K562 (cell line): ENCODE data around the gene SYT17. TPM values are rescaled to one million over a fixed set of nuclear protein-coding genes. Genes with fewer than 3 reads are reported as not detected.

Experiments
- ATAC-seq: fragments of 200-7000 bp; cut with Tn5 transposase; 3 replicates; pipeline ENCODE4 v1.9.1; 2020; ENCODE audit warnings: moderate library complexity
- BruUV-seq: library from RNA; stranded (reverse); fragments of 400-500 nt; replicated peaks from 2 replicates; lab custom pipeline; 2021; lab: Mats Ljungman, UMichigan
- CTCF ChIA-PET: fragments of 300-600 bp; formaldehyde crosslinking; extraction: SDS; loops from one replicate; lab custom pipeline; 2021; ENCODE audit warnings: low intra/inter-chr PET ratio; lab: Yijun Ruan, JAX
- POLR2A ChIA-PET: fragments of 300-600, 350-650 bp; sonication (Branson Sonifier 250); formaldehyde crosslinking; extraction: SDS; loops from one replicate; lab custom pipeline; 2021; ENCODE audit warnings: antibody characterized with exemption, inconsistent platforms; lab: Yijun Ruan, JAX
- DNase-seq, 4 experiments: peaks; one replicate each; pipeline versions ENCODE4 v3.0.0 to v3.0.0-alpha.2; 2011 to 2018; ENCODE audit warnings: low spot score in 3 of 4, mixed read lengths in 3 of 4; ENCODE audit errors: extremely low read depth in 1 of 4
- FAIRE-seq: peaks from 2 replicates; lab custom pipeline; 2011; peaks lifted over from hg19 to GRCh38; lab: Jason Lieb, UNC
- H2AFZ ChIP-seq: 2 replicates; pipeline ENCODE4 v1.6.0; 2011; ENCODE audit warnings: low read depth, low read length, control low read depth, inconsistent platforms
- H3K27ac ChIP-seq: fragments of 200-600 bp; 3 replicates; pipeline ENCODE4 v1.8.0; 2011; ENCODE audit warnings: low read depth, mild to moderate bottlenecking, control low read depth, inconsistent platforms, low read length, moderate library complexity, mixed read lengths; ENCODE audit errors: extremely low read depth
- H3K27me3 ChIP-seq, 2 experiments: fragments of 300-600 bp in 1 of 2; 2 replicates in 1 of 2; 3 replicates in 1 of 2; pipeline versions ENCODE4 v1.6.0 to v1.8.0; 2011; ENCODE audit warnings: inconsistent platforms in 2 of 2, low read length in 2 of 2, mild to moderate bottlenecking in 1 of 2, mixed read lengths in 1 of 2, moderate library complexity in 1 of 2; ENCODE audit not compliant: control insufficient read depth in 2 of 2, insufficient read depth in 2 of 2
- H3K36me3 ChIP-seq: fragments of 300-600 bp; 3 replicates; pipeline ENCODE4 v1.8.0; 2011; ENCODE audit warnings: mild to moderate bottlenecking, low read length, inconsistent platforms; ENCODE audit not compliant: control insufficient read depth, insufficient read depth
- H3K4me1 ChIP-seq, 2 experiments: fragments of 200-600 bp in 1 of 2; replicated peaks in 1 of 2; 2 replicates in 1 of 2; 3 replicates in 1 of 2; pipeline versions ENCODE4 v1.5.1 to v1.8.0; 2011; ENCODE audit warnings: inconsistent platforms in 2 of 2, low read length in 2 of 2, mild to moderate bottlenecking in 1 of 2, mixed read lengths in 1 of 2, moderate library complexity in 1 of 2; ENCODE audit not compliant: control insufficient read depth in 2 of 2, insufficient read depth in 2 of 2
- H3K4me2 ChIP-seq: 2 replicates; pipeline ENCODE4 v1.6.1; 2011; ENCODE audit warnings: low read length, control low read depth, inconsistent platforms, mixed read lengths; ENCODE audit not compliant: insufficient read depth
- H3K4me3 ChIP-seq: fragments of 200-600 bp; sonication (generic), shearing (Covaris generic); 2 replicates; pipeline ENCODE4 v1.5.1; 2016; ENCODE audit warnings: control low read depth, inconsistent platforms
- H3K79me2 ChIP-seq: fragments of 200-600 bp; 3 replicates; pipeline ENCODE4 v1.8.0; 2011; ENCODE audit warnings: low read length, inconsistent platforms; ENCODE audit not compliant: control insufficient read depth, insufficient read depth
- H3K9ac ChIP-seq, 2 experiments: 2 replicates each; pipeline versions ENCODE4 v1.6.0 to v1.6.1; 2011; ENCODE audit warnings: low read depth in 2 of 2, low read length in 2 of 2, control low read depth in 1 of 2, inconsistent platforms in 1 of 2, mild to moderate bottlenecking in 1 of 2, mixed read lengths in 1 of 2; ENCODE audit not compliant: insufficient read depth in 1 of 2
- H3K9me1 ChIP-seq: one replicate; pipeline ENCODE4 v1.6.0; 2011; ENCODE audit warnings: inconsistent platforms, mild to moderate bottlenecking, low read length, moderate library complexity; ENCODE audit not compliant: control insufficient read depth, insufficient read depth
- H3K9me3 ChIP-seq: replicated peaks from 2 replicates; pipeline ENCODE4 v1.5.1; 2011; ENCODE audit warnings: low read depth, low read length, inconsistent platforms; ENCODE audit not compliant: control insufficient read depth, insufficient read depth
- H4K20me1 ChIP-seq: replicated peaks from 2 replicates; pipeline ENCODE4 v1.6.1; 2011; ENCODE audit warnings: low read length, inconsistent platforms, mixed read lengths; ENCODE audit not compliant: control insufficient read depth, insufficient read depth
- DPF2 ChIP-seq: fragments of 450-650 bp; IDR thresholded peaks from 2 replicates; pipeline ENCODE4 v1.6.1; 2016
- HMG20B ChIP-seq: fragments of 250-450 bp; sonication (Bioruptor Pico); IDR thresholded peaks from 2 replicates; pipeline ENCODE4 v1.5.0; 2021; ENCODE audit warnings: mild to moderate bottlenecking
- HMGN3 ChIP-seq: IDR thresholded peaks from 2 replicates; pipeline ENCODE4 v1.6.1; 2011; ENCODE audit warnings: borderline replicate concordance, low read depth, mild to moderate bottlenecking, mixed read lengths, low read length; ENCODE audit not compliant: insufficient read length; ENCODE audit errors: extremely low read depth
- HSF4 ChIP-seq: fragments of 250-450 bp; sonication (Bioruptor Pico); IDR thresholded peaks from 2 replicates; pipeline ENCODE4 v2.1.2; 2022; ENCODE audit warnings: mild to moderate bottlenecking, moderate library complexity, borderline replicate concordance
- SETDB1 ChIP-seq: IDR thresholded peaks from one replicate; pipeline ENCODE4 v1.6.1; 2012; ENCODE audit warnings: low read length, control low read depth, inconsistent platforms
- ZNF124 ChIP-seq: sonication (generic); formaldehyde crosslinking; IDR thresholded peaks from 2 replicates; pipeline ENCODE4 v1.8.1; 2022; ENCODE audit warnings: missing genetic modification reagents
- ZNF274 ChIP-seq: IDR thresholded peaks from 2 replicates; pipeline ENCODE4 v1.6.1; 2011; ENCODE audit warnings: low read depth, mild to moderate bottlenecking, low read length, moderate library complexity, borderline replicate concordance
- ZNF584 ChIP-seq: fragments of 200-800 bp; sonication (Bioruptor generic); IDR thresholded peaks from 2 replicates; pipeline ENCODE4 v1.6.1; 2016; ENCODE audit warnings: low read depth, mild to moderate bottlenecking, missing genetic modification characterization, missing compliant biosample characterization
- WGBS: fragments of 100-300 bp; shearing (Covaris generic); methylation state at CpG from one replicate; pipeline ENCODE4 v1.1.6; 2016; ENCODE audit warnings: low coverage, mixed read lengths; ENCODE audit not compliant: insufficient coverage; ENCODE audit errors: missing lambda C conversion rate; 5-methylcytosine and 5-hydroxymethylcytosine counted together
- in situ Hi-C: fragments of 300-500 bp; cut with MboI; formaldehyde crosslinking; loops from 4 replicates; pipeline ENCODE4 v1.15.0; 2018; ENCODE audit warnings: inconsistent platforms, mixed read lengths
- intact Hi-C: fragments of 100-400 bp; cut with micrococcal nuclease; formaldehyde crosslinking; loops from 2 replicates; pipeline ENCODE4 v1.14.2; 2022
- polyA plus RNA-seq, 8 experiments: library from polyadenylated mRNA; depleted of rRNA in 4 of 8; stranded (reverse) in 5 of 8; unstranded in 3 of 8; fragments of >200 nt; fragmentation: Nextera tagmentation in 2 of 8; fragmentation: Illumina TruSeq in 1 of 8; extraction: Ambion mirVana in 2 of 8; extraction: Trizol in 1 of 8; gene quantifications; 2 replicates each; pipeline versions ENCODE4 v1.2.1 to v1.2.3, GENCODE V29; 2011 to 2014; ENCODE audit warnings: inconsistent platforms in 1 of 8, missing spikeins in 1 of 8
- total RNA-seq, 7 experiments: library from RNA; depleted of rRNA in 6 of 7; stranded (reverse); fragments of >200 nt in 6 of 7; fragmentation: Illumina TruSeq in 2 of 7; extraction: Trizol in 2 of 7; gene quantifications; 2 replicates each; pipeline versions ENCODE4 v1.2.1 to v1.2.3, GENCODE V29; 2011 to 2021; ENCODE audit warnings: low replicate concordance in 1 of 7
- TF ChIP-seq, protein P1 (sequence below): fragments of 450-650 bp; IDR thresholded peaks from 2 replicates; pipeline ENCODE4 v1.6.1; 2016; ENCODE audit warnings: low read depth
- TF ChIP-seq, protein P2 (sequence below), 2 experiments: IDR thresholded peaks; 2 replicates each; pipeline ENCODE4 v1.6.1; 2011; ENCODE audit warnings: borderline replicate concordance in 1 of 2, control low read depth in 1 of 2, low read depth in 1 of 2, low read length in 1 of 2, mild to moderate bottlenecking in 1 of 2, mixed read lengths in 1 of 2, moderate library complexity in 1 of 2; ENCODE audit not compliant: insufficient read depth in 1 of 2, insufficient read length in 1 of 2, poor library complexity in 1 of 2, severe bottlenecking in 1 of 2; ENCODE audit errors: extremely low read depth in 1 of 2
- TF ChIP-seq, protein P3 (sequence below): sonication (generic); formaldehyde crosslinking; IDR thresholded peaks from 2 replicates; pipeline ENCODE4 v1.9.0; 2022; ENCODE audit warnings: mild to moderate bottlenecking, missing genetic modification reagents

Gene SYT17
- total and polyA plus RNA-seq, 9 of the 15 experiments (the other 6 are each of a cell fraction or from before 2014, with no cell fraction given), result not detected

DNA sequence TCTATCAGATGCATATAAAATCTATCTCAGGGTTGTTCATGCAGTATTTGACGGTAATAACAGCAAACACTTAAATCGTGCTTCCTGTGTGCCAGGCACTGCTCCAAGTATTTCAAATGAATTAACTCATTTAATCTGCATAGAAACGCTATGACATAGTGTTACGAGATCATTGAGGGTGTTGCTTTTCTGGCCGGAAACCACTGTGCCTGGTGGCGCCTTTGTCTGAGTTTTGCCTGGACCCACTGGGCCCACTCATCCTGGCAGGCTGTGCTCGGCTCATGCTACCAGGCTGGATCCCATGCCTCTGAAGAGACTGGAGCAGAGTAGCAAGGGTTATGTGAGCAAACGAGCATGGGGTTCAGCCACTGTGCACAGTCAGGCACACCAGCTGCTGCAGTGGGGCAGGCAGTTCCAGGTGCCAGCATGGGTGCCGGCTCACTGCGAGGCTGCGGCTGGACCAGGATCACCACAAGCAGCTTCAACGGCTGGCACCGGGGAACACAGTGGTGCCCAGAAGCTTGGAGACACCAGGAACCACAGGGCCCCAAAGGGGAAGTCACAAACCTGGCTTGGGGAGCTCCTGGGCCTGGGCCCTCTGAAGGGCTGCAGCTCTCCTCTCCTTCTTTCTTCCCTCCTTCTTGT lies 71.6 kb downstream of the SYT17 start:
- Histone ChIP-seq H3K9ac (no peak overlapping the region), H4K20me1 (no peaks in the 10 kb centered on the region), H2AFZ (no peak overlapping the region), H3K9me3 (0 out of 2 replicates have a peak, but pooled peaks cover 1% of the 10 kb centered on the region), H3K27me3 (peaks cover 0 to 10% of the 10 kb centered on the region in 2 experiments; a peak in 2 of 5 replicates), H3K4me3 (no peak overlapping the region), H3K27ac (no peak overlapping the region), H3K36me3 (no peaks in the 10 kb centered on the region), H3K79me2 (no peaks in the 10 kb centered on the region), H3K4me2 (no peak overlapping the region), H3K4me1 (peaks cover 0 to 9% of the 10 kb centered on the region in 2 experiments; a peak in 1 of 5 replicates), H3K9me1 (no peaks in the 10 kb centered on the region)
- DNase-seq (no peak), FAIRE-seq (no peak), ATAC-seq (no peak)
- under 1% methylated on average over 13 of the region's 13 CpGs for WGBS
- intact Hi-C loops (no loop called here), in situ Hi-C loops (no loop called here)
- POLR2A ChIA-PET, result interaction anchor here (0.8 kb wide), 1 partner anchor 14 kb away, joined by 5 read pairs; no protein-coding TSS in a partner anchor
- CTCF ChIA-PET, result no interaction called here
- no TSS peak for BruUV-seq
- TF ChIP-seq HMG20B (CRISPR knock-in tag) (no peak), HSF4 (no peak), DPF2 (no peak), ZNF584 (CRISPR knock-in tag) (no peak), ZNF124 (CRISPR knock-in tag) (no peak), ZNF274 (no peak), SETDB1 (no peak), HMGN3 (no peak)
- TF ChIP-seq, protein P1, sequence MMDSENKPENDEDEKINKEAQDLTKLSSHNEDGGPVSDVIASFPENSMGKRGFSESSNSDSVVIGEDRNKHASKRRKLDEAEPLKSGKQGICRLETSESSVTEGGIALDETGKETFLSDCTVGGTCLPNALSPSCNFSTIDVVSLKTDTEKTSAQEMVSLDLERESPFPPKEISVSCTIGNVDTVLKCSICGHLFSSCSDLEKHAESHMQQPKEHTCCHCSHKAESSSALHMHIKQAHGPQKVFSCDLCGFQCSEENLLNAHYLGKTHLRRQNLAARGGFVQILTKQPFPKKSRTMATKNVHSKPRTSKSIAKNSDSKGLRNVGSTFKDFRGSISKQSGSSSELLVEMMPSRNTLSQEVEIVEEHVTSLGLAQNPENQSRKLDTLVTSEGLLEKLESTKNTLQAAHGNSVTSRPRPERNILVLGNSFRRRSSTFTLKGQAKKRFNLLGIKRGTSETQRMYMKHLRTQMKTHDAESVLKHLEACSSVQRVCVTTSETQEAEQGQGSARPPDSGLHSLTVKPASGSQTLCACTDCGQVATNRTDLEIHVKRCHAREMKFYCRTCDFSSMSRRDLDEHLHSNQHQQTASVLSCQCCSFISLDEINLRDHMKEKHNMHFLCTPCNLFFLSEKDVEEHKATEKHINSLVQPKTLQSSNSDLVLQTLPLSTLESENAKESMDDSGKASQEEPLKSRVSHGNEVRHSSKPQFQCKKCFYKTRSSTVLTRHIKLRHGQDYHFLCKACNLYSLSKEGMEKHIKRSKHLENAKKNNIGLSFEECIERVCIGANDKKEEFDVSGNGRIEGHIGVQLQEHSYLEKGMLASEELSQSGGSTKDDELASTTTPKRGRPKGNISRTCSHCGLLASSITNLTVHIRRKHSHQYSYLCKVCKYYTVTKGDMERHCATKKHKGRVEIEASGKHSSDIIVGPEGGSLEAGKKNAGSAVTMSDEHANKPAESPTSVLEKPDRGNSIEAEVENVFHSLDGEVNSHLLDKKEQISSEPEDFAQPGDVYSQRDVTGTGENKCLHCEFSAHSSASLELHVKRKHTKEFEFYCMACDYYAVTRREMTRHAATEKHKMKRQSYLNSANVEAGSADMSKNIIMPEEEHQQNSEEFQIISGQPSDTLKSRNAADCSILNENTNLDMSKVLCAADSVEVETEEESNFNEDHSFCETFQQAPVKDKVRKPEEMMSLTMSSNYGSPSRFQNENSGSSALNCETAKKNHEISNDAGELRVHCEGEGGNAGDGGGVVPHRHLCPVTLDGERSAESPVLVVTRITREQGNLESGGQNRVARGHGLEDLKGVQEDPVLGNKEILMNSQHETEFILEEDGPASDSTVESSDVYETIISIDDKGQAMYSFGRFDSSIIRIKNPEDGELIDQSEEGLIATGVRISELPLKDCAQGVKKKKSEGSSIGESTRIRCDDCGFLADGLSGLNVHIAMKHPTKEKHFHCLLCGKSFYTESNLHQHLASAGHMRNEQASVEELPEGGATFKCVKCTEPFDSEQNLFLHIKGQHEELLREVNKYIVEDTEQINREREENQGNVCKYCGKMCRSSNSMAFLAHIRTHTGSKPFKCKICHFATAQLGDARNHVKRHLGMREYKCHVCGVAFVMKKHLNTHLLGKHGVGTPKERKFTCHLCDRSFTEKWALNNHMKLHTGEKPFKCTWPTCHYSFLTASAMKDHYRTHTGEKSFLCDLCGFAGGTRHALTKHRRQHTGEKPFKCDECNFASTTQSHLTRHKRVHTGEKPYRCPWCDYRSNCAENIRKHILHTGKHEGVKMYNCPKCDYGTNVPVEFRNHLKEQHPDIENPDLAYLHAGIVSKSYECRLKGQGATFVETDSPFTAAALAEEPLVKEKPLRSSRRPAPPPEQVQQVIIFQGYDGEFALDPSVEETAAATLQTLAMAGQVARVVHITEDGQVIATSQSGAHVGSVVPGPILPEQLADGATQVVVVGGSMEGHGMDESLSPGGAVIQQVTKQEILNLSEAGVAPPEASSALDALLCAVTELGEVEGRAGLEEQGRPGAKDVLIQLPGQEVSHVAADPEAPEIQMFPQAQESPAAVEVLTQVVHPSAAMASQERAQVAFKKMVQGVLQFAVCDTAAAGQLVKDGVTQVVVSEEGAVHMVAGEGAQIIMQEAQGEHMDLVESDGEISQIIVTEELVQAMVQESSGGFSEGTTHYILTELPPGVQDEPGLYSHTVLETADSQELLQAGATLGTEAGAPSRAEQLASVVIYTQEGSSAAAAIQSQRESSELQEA, result no peak
- TF ChIP-seq, protein P2, sequence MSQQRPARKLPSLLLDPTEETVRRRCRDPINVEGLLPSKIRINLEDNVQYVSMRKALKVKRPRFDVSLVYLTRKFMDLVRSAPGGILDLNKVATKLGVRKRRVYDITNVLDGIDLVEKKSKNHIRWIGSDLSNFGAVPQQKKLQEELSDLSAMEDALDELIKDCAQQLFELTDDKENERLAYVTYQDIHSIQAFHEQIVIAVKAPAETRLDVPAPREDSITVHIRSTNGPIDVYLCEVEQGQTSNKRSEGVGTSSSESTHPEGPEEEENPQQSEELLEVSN (IDR thresholded peaks at IDR 0.05; ENCODE audit: borderline replicate concordance in 1 of 2, extremely low read depth in 1 of 2, insufficient read depth in 1 of 2, insufficient read length in 1 of 2, low read depth in 1 of 2, low read length in 1 of 2, poor library complexity in 1 of 2, severe bottlenecking in 1 of 2), result no peak
- TF ChIP-seq, protein P3, sequence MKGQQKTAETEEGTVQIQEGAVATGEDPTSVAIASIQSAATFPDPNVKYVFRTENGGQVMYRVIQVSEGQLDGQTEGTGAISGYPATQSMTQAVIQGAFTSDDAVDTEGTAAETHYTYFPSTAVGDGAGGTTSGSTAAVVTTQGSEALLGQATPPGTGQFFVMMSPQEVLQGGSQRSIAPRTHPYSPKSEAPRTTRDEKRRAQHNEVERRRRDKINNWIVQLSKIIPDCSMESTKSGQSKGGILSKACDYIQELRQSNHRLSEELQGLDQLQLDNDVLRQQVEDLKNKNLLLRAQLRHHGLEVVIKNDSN, result no peak
